ENCODE data around the gene CARD14.

CARD14 gene

GRCh38 chr17:80212511-80212910, 42.7 kb downstream of the CARD14 start:
- POLR2A ChIA-PET: no interaction called here
- no peak for TF ChIP-seq CTCF (IDR thresholded peaks at IDR 0.05; ENCODE audit: insufficient read depth, low read length, missing control alignments)

GRCh38 chr17:80212962-80213642, 43.3 kb downstream of the CARD14 start:
- ChIA-PET CTCF (no interaction called here), POLR2A (no interaction called here)
- H3K4me3 ChIP-seq (ENCODE audit: low read depth, low read length): no peak overlapping the region
- TF ChIP-seq CTCF (IDR thresholded peaks at IDR 0.05; ENCODE audit: insufficient read depth, low read length, missing control alignments): no peak
- DNase-seq (ENCODE audit: low read depth, low spot score): no peak

More at GRCh38 chr17:80212511-80212910, 42.7 kb downstream of the CARD14 start:
- CTCF ChIA-PET: interaction anchor here (1.1 kb wide), 1 partner anchor 13 kb away, joined by 3 read pairs; no protein-coding TSS in a partner anchor
- H3K4me3 ChIP-seq (ENCODE audit: low read depth, low read length): no peak overlapping the region
- DNase-seq (ENCODE audit: low read depth, low spot score): no peak

GRCh38 chr17:80213643-80213975, 43.8 kb downstream of the CARD14 start:
- DNase-seq (ENCODE audit: low read depth, low spot score): no peak
- no peak for TF ChIP-seq CTCF (IDR thresholded peaks at IDR 0.05; ENCODE audit: insufficient read depth, low read length, missing control alignments)
- H3K4me3 ChIP-seq (ENCODE audit: low read depth, low read length): no peak overlapping the region
- ChIA-PET CTCF (no interaction called here), POLR2A (no interaction called here)

GRCh38 chr17:80214012-80214877, 44.4 kb downstream of the CARD14 start:
- no peak for DNase-seq (ENCODE audit: low read depth, low spot score)
- no peak overlapping the region for H3K4me3 ChIP-seq (ENCODE audit: low read depth, low read length)
- CTCF ChIA-PET: no interaction called here
- no peak for TF ChIP-seq CTCF (IDR thresholded peaks at IDR 0.05; ENCODE audit: insufficient read depth, low read length, missing control alignments)
- POLR2A ChIA-PET: no interaction called here

GRCh38 chr17:80214878-80215210, 45.0 kb downstream of the CARD14 start:
- no peak overlapping the region for H3K4me3 ChIP-seq (ENCODE audit: low read depth, low read length)
- POLR2A ChIA-PET: no interaction called here
- CTCF ChIA-PET: no interaction called here

More at GRCh38 chr17:80214878-80215210, 45.0 kb downstream of the CARD14 start:
- TF ChIP-seq CTCF (IDR thresholded peaks at IDR 0.05; ENCODE audit: insufficient read depth, low read length, missing control alignments): no peak
- DNase-seq (ENCODE audit: low read depth, low spot score): no peak
